Suprapubic skin (tissue), 4 donors: ENCODE data around the gene HENMT1. TPM values are rescaled to one million over a fixed set of nuclear protein-coding genes. Genes with fewer than 3 reads are reported as not detected.
"Not testable (repeated sequence)": the region's sequence is repeated elsewhere in the genome, so short reads cannot be mapped to it uniquely, and the experiment has no call there.

Experiments
- DNase-seq, 2 donors: peaks; one replicate each; pipeline ENCODE4 v3.0.0-alpha.2; 2019; ENCODE audit warnings: low spot score in 2 of 2
- H3K27ac ChIP-seq: fragments of 200-600 bp; sonication (generic); one replicate; pipeline ENCODE4 v1.5.1; 2019
- H3K27me3 ChIP-seq: fragments of 200-600 bp; sonication (generic); one replicate; pipeline ENCODE4 v1.5.1; 2019
- H3K36me3 ChIP-seq: fragments of 200-600 bp; sonication (generic); one replicate; pipeline ENCODE4 v1.5.1; 2019
- H3K4me1 ChIP-seq: fragments of 200-600 bp; sonication (generic); one replicate; pipeline ENCODE4 v1.5.1; 2019
- H3K4me3 ChIP-seq: fragments of 200-600 bp; sonication (generic); one replicate; pipeline ENCODE4 v1.5.1; 2019; ENCODE audit warnings: mild to moderate bottlenecking
- H3K9me3 ChIP-seq: fragments of 200-600 bp; sonication (generic); one replicate; pipeline ENCODE4 v1.5.1; 2019
- CTCF ChIP-seq, 2 donors: fragments of 200-600 bp in 1 of 2; fragments of 450-650 bp in 1 of 2; sonication (generic) in 1 of 2; IDR thresholded peaks; one replicate each; pipeline ENCODE4 v1.5.1; 2016 to 2019; ENCODE audit warnings: antibody characterized with exemption in 2 of 2, mild to moderate bottlenecking in 1 of 2, moderate library complexity in 1 of 2
- EP300 ChIP-seq: sonication (generic); formaldehyde crosslinking; IDR thresholded peaks from one replicate; pipeline ENCODE4 v1.6.1; 2017; ENCODE audit warnings: antibody characterized with exemption
- POLR2A ChIP-seq, 2 donors: fragments of 450-650 bp; IDR thresholded peaks; one replicate each; pipeline ENCODE4 v1.6.1; 2017; ENCODE audit warnings: antibody characterized with exemption in 2 of 2, mild to moderate bottlenecking in 2 of 2, moderate library complexity in 2 of 2
- POLR2AphosphoS5 ChIP-seq, 3 donors: sonication (generic); formaldehyde crosslinking; IDR thresholded peaks; one replicate each; pipeline ENCODE4 v1.6.1; 2017; ENCODE audit warnings: antibody characterized with exemption in 3 of 3
- WGBS: methylation state at CpG from one replicate; pipeline ENCODE4 v1.1.5; 2018; 5-methylcytosine and 5-hydroxymethylcytosine counted together
- total RNA-seq, 4 donors: library from RNA; depleted of rRNA; stranded (reverse); fragments of >200 nt; gene quantifications; one replicate each; pipeline ENCODE4 v1.1.0, GENCODE V29; 2016

HENMT1 gene
- total RNA-seq, 4 donors from 2014 or later = 1.8 to 4.6 (median 2.4) TPM

- no peak for TF ChIP-seq EP300
- TF ChIP-seq CTCF (IDR thresholded peaks at IDR 0.05) = no peak
- peak; percentile 62 to 87 (median 84) for TF ChIP-seq POLR2AphosphoS5 (IDR thresholded peaks at IDR 0.05)
- peak in 1 of 2 donors; percentile 96 for TF ChIP-seq POLR2A (IDR thresholded peaks at IDR 0.05)
- Histone ChIP-seq H3K27me3 (no peaks in the 10 kb centered on the region), H3K4me1 (peaks cover 36% of the 10 kb centered on the region), H3K36me3 (peaks cover 7% of the 10 kb centered on the region), H3K9me3 (no peaks in the 10 kb centered on the region), H3K27ac (peak within 1 kb of the TSS; percentile 98), H3K4me3 (peak within 1 kb of the TSS; percentile 84)
- peak; percentile 98 for DNase-seq
- under 1% methylated on average over 49 of the region's 59 CpGs for WGBS
Measured at GRCh38 chr1:108691942-108692723, 31.2 kb upstream of the HENMT1 start, which contains the start of gene PRPF38B. PRPF38B (plus strand) TSS chr1:108692310; CDS start chr1:108692592, 282 bp downstream.

- Histone ChIP-seq H3K9me3 (no peaks in the 10 kb centered on the region), H3K4me3 (peak overlapping the region; percentile 84), H3K4me1 (peaks cover 36% of the 10 kb centered on the region), H3K36me3 (no peaks in the 10 kb centered on the region), H3K27me3 (no peaks in the 10 kb centered on the region), H3K27ac (peak overlapping the region; percentile 98)
- no peak for DNase-seq
- 20% methylated on average over 12 of the region's 12 CpGs for WGBS
- no peak for TF ChIP-seq POLR2AphosphoS5 (IDR thresholded peaks at IDR 0.05)
- no peak for TF ChIP-seq EP300
- TF ChIP-seq CTCF (IDR thresholded peaks at IDR 0.05) = no peak
- TF ChIP-seq POLR2A (IDR thresholded peaks at IDR 0.05) = no peak
Measured at GRCh38 chr1:108691128-108691941, 30.4 kb upstream of the HENMT1 start.

GRCh38 chr1:108686614-108687313, 25.9 kb upstream of the HENMT1 start:
- Histone ChIP-seq H3K4me3 (no peak overlapping the region), H3K9me3 (no peaks in the 10 kb centered on the region), H3K27ac (no peak overlapping the region), H3K36me3 (no peaks in the 10 kb centered on the region), H3K4me1 (peaks cover 11% of the 10 kb centered on the region), H3K27me3 (no peaks in the 10 kb centered on the region)
- WGBS = 59% methylated on average over 2 of the region's 2 CpGs
- TF ChIP-seq POLR2A (IDR thresholded peaks at IDR 0.05) (no peak), POLR2AphosphoS5 (IDR thresholded peaks at IDR 0.05) (no peak), EP300 (no peak), CTCF (IDR thresholded peaks at IDR 0.05) (no peak)
- DNase-seq = no peak

- Histone ChIP-seq H3K4me3 (no peak overlapping the region), H3K4me1 (no peaks in the 10 kb centered on the region), H3K36me3 (no peaks in the 10 kb centered on the region), H3K27ac (no peak overlapping the region), H3K27me3 (no peaks in the 10 kb centered on the region), H3K9me3 (no peaks in the 10 kb centered on the region)
- WGBS = 94% methylated on average over 1 of the region's 1 CpG
- TF ChIP-seq POLR2AphosphoS5 (IDR thresholded peaks at IDR 0.05) (no peak), CTCF (IDR thresholded peaks at IDR 0.05) (no peak), EP300 (no peak), POLR2A (IDR thresholded peaks at IDR 0.05) (no peak)
- no peak for DNase-seq
Measured at GRCh38 chr1:108685529-108685928, 24.6 kb upstream of the HENMT1 start.

GRCh38 chr1:108681701-108682100, 20.8 kb upstream of the HENMT1 start:
- not testable (repeated sequence) for H3K27me3 ChIP-seq, H3K4me1 ChIP-seq, DNase-seq, H3K27ac ChIP-seq, H3K4me3 ChIP-seq, H3K36me3 ChIP-seq, H3K9me3 ChIP-seq
- 69% methylated on average over 4 of the region's 4 CpGs for WGBS
